ENCODE results near the gene AUH.

DNA sequence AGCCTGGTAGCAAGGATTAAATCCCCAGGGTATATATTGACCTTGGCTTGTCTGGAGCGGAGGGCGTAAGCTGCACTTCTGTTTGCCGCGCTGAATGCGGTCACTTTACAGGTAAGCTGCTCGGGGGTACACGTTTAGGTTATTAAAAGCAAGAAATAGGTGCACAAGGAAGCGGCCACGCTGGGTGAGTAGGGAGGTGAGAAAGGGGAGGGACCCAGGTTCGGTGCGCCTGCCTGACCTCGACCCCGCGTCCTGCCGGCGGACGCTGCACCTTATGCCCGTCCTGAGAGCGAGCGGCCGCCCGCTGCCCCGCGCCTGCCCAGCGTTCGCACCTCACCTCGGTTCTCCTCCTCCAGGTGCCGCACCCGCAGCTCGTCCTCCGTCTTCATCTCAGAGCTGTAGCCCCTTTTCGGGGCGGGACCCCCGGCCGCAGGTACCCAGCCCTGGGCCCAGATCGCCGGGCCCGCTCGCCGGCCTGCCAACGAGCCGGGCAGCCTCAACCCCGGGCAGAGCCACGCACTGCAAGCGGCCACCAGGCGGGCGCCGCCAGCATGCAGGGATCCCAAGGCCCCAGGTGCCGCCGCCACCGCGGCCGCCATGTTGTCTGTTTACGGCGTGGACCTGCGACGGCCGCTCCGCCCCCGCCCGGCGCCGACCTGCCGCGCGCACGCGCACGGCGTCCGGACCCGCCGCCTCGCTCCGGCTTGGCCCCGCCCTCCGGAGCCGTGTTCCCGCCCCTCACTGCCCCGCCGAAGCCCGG, at the start of gene AUH:
- TF ChIP-seq, protein P1, sequence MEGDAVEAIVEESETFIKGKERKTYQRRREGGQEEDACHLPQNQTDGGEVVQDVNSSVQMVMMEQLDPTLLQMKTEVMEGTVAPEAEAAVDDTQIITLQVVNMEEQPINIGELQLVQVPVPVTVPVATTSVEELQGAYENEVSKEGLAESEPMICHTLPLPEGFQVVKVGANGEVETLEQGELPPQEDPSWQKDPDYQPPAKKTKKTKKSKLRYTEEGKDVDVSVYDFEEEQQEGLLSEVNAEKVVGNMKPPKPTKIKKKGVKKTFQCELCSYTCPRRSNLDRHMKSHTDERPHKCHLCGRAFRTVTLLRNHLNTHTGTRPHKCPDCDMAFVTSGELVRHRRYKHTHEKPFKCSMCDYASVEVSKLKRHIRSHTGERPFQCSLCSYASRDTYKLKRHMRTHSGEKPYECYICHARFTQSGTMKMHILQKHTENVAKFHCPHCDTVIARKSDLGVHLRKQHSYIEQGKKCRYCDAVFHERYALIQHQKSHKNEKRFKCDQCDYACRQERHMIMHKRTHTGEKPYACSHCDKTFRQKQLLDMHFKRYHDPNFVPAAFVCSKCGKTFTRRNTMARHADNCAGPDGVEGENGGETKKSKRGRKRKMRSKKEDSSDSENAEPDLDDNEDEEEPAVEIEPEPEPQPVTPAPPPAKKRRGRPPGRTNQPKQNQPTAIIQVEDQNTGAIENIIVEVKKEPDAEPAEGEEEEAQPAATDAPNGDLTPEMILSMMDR (IDR thresholded peaks at IDR 0.05 in 4 of 5, conservative IDR thresholded peaks at IDR 0.05 in 1 of 5) = peak in 1 of 5 experiments; percentile 29
- peak; percentile 61 to 89 for TF ChIP-seq POLR2A (IDR thresholded peaks at IDR 0.05)
